Measurements from ENCODE around the gene COL5A2.

Gene COL5A2

GRCh38 chr2:189179570-189179950 lies at the start of gene COL5A2:
Gene COL5A2 (minus strand): TSS chr2:189179761. CDS start chr2:189179604, 157 bp downstream.
- DNase-seq (ENCODE audit: low read depth), result peak; percentile 91

- no peak for DNase-seq (ENCODE audit: low read depth)
Observed at GRCh38 chr2:189226017-189226416, 46.5 kb upstream of the COL5A2 start.

- DNase-seq (ENCODE audit: low read depth), result no peak
Observed at GRCh38 chr2:189225032-189225431, 45.5 kb upstream of the COL5A2 start.

- DNase-seq (ENCODE audit: low read depth), result peak; percentile 44
Observed at GRCh38 chr2:189222468-189223105, 43.0 kb upstream of the COL5A2 start.

- DNase-seq (ENCODE audit: low read depth), result peak; percentile 87
Observed at GRCh38 chr2:189221811-189222467, 42.4 kb upstream of the COL5A2 start.

GRCh38 chr2:189218236-189218635 lies 38.7 kb upstream of the COL5A2 start:
- no peak for DNase-seq (ENCODE audit: low read depth)

- DNase-seq (ENCODE audit: low read depth), result peak; percentile 56
Observed at GRCh38 chr2:189217541-189217940, 38.0 kb upstream of the COL5A2 start.

- no peak for DNase-seq (ENCODE audit: low read depth)
Observed at GRCh38 chr2:189217051-189217450, 37.5 kb upstream of the COL5A2 start.

GRCh38 chr2:189214484-189214883 lies 34.9 kb upstream of the COL5A2 start:
- no peak for DNase-seq (ENCODE audit: low read depth)

GRCh38 chr2:189213250-189213649 lies 33.7 kb upstream of the COL5A2 start:
- DNase-seq (ENCODE audit: low read depth), result no peak

- peak; percentile 98 for DNase-seq (ENCODE audit: low read depth)
Observed at GRCh38 chr2:189210250-189211087, 30.9 kb upstream of the COL5A2 start.

- DNase-seq (ENCODE audit: low read depth), result no peak
Observed at GRCh38 chr2:189208254-189208653, 28.7 kb upstream of the COL5A2 start.

GRCh38 chr2:189204322-189204941 lies 24.9 kb upstream of the COL5A2 start:
- peak; percentile 67 for DNase-seq (ENCODE audit: low read depth)

GRCh38 chr2:189203177-189203799 lies 23.7 kb upstream of the COL5A2 start:
- no peak for DNase-seq (ENCODE audit: low read depth)

GRCh38 chr2:189199797-189200196 lies 20.2 kb upstream of the COL5A2 start:
- DNase-seq (ENCODE audit: low read depth), result no peak

- DNase-seq (ENCODE audit: low read depth), result no peak
Observed at GRCh38 chr2:189192766-189193165, 13.2 kb upstream of the COL5A2 start.

- DNase-seq (ENCODE audit: low read depth), result peak; percentile 47
Observed at GRCh38 chr2:189191766-189192165, 12.2 kb upstream of the COL5A2 start.

GRCh38 chr2:189190685-189191084 lies 11.1 kb upstream of the COL5A2 start:
- DNase-seq (ENCODE audit: low read depth), result no peak

- DNase-seq (ENCODE audit: low read depth), result no peak
Observed at GRCh38 chr2:189188115-189188805, 8.7 kb upstream of the COL5A2 start.

- no peak for DNase-seq (ENCODE audit: low read depth)
Observed at GRCh38 chr2:189183170-189183569, 3.6 kb upstream of the COL5A2 start.

- no peak for DNase-seq (ENCODE audit: low read depth)
Observed at GRCh38 chr2:189181706-189182105, 2.1 kb upstream of the COL5A2 start.

Data from ELR (cell line).